ENCODE results near the gene SMIM1. TPM values are rescaled to one million over a fixed set of nuclear protein-coding genes. Genes with fewer than 3 reads are reported as not detected.

The SMIM1 gene
- total RNA-seq, 4 donors from 2014 or later = 4.7 TPM; not detected in 3

- TF ChIP-seq CTCF (IDR thresholded peaks at IDR 0.05; ENCODE audit: low read depth) = no peak
Measured at GRCh38 chr1:3796215-3797061, 23.9 kb downstream of the SMIM1 start, which contains the start of gene LRRC47. Gene LRRC47 (minus strand): TSS chr1:3796498. CDS start chr1:3796476, 22 bp downstream.

GRCh38 chr1:3799976-3800685, 27.6 kb downstream of the SMIM1 start:
- TF ChIP-seq CTCF (IDR thresholded peaks at IDR 0.05; ENCODE audit: low read depth) = no peak

GRCh38 chr1:3803905-3804626, 31.5 kb downstream of the SMIM1 start:
- no peak for TF ChIP-seq CTCF (IDR thresholded peaks at IDR 0.05; ENCODE audit: low read depth)

GRCh38 chr1:3805038-3805437, 32.5 kb downstream of the SMIM1 start:
- no peak for TF ChIP-seq CTCF (IDR thresholded peaks at IDR 0.05; ENCODE audit: low read depth)

DNA sequence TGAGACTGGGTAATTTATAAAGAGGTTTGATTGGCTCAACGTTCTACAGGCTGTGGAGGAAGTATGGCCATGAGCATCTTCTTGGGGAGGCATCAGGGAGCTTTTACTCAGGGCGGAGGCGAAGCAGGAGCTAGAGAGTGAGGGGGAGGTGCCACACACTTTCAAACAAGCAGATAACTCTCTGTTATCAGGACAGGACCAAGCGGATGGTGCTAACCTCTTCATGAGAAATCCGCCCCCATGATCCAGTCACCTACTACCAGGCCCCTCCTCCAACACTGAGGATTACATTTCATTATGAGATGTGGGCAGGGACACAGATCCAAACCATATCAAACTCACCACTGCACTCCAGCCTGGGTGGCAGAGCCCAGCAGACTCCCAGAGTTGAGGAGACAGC, 35.2 kb downstream of the SMIM1 start:
- TF ChIP-seq CTCF (IDR thresholded peaks at IDR 0.05; ENCODE audit: low read depth) = no peak

- no peak for TF ChIP-seq CTCF (IDR thresholded peaks at IDR 0.05; ENCODE audit: low read depth)
Measured at GRCh38 chr1:3809680-3810079, 37.1 kb downstream of the SMIM1 start.

DNA sequence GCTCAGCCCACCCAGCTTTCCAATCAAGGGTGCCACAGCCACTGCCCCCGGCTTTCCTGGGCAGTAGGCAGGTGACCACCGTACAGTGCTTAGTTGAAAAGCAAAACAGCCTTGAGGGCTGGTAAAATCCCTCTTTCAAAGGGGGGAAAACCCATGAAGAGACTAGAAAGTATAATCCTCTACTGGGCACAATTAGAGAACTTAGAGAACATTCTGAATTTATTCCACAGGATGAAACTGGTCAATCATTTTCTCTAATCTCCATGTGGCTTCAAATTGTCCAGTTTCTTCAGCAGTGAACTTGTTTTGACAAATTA, 39.0 kb downstream of the SMIM1 start:
- TF ChIP-seq CTCF (IDR thresholded peaks at IDR 0.05; ENCODE audit: low read depth) = no peak

All from subcutaneous adipose tissue (tissue), 4 donors.